Type B pancreatic cell (in vitro differentiated cells): ENCODE measurements around the gene PRR15L. TPM values are rescaled to one million over a fixed set of nuclear protein-coding genes. Genes with fewer than 3 reads are reported as not detected.

ENCODE experiments used
- DNase-seq: peaks from one replicate; pipeline ENCODE4 v3.0.0; 2021; ENCODE audit warnings: mixed read lengths; ENCODE audit not compliant: unreplicated experiment; ENCODE audit errors: extremely low spot score
- H3K27ac Mint-ChIP-seq: 2 replicates; pipeline ENCODE4 v1.8.0; 2021; ENCODE audit warnings: mild to moderate bottlenecking, mixed read lengths
- H3K27me3 Mint-ChIP-seq: 2 replicates; pipeline ENCODE4 v1.8.0; 2021; ENCODE audit warnings: mixed read lengths
- H3K36me3 Mint-ChIP-seq: 2 replicates; pipeline ENCODE4 v1.8.0; 2021; ENCODE audit warnings: mixed read lengths
- H3K4me1 Mint-ChIP-seq: one replicate; pipeline ENCODE4 v1.8.0; 2021; ENCODE audit warnings: mixed read lengths; ENCODE audit not compliant: unreplicated experiment
- H3K4me3 Mint-ChIP-seq: 2 replicates; pipeline ENCODE4 v1.8.0; 2021; ENCODE audit warnings: mild to moderate bottlenecking, mixed read lengths
- H3K9me3 Mint-ChIP-seq: 2 replicates; pipeline ENCODE4 v1.8.0; 2021; ENCODE audit warnings: mixed read lengths
- CTCF ChIP-seq: fragments of 200-600 bp; sonication (generic); conservative IDR thresholded peaks from 2 replicates; pipeline ENCODE4 v1.5.0; 2021; ENCODE audit warnings: antibody characterized with exemption, mild to moderate bottlenecking
- long read RNA-seq: library from polyadenylated mRNA; unstranded; transcript quantifications from one replicate; pipeline ENCODE4 v2.0.0, GENCODE V29; 2020
- total RNA-seq: library from RNA; stranded (reverse); gene quantifications from 2 replicates; pipeline ENCODE4 v1.2.1, GENCODE V29; 2021; ENCODE audit warnings: low replicate concordance

PRR15L gene, protein sequence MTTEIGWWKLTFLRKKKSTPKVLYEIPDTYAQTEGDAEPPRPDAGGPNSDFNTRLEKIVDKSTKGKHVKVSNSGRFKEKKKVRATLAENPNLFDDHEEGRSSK
- total RNA-seq: 20.0 and 32.5 TPM in 2 replicates
- long read RNA-seq, transcript PRR15L-201 (2 exons, 1,519 nt): major isoform, 174 of 210 reads
- long read RNA-seq, partial matches to known transcripts: 2 of 210 reads
- long read RNA-seq, other reads (novel, unspliced or antisense): 34 of 210 reads

DNA sequence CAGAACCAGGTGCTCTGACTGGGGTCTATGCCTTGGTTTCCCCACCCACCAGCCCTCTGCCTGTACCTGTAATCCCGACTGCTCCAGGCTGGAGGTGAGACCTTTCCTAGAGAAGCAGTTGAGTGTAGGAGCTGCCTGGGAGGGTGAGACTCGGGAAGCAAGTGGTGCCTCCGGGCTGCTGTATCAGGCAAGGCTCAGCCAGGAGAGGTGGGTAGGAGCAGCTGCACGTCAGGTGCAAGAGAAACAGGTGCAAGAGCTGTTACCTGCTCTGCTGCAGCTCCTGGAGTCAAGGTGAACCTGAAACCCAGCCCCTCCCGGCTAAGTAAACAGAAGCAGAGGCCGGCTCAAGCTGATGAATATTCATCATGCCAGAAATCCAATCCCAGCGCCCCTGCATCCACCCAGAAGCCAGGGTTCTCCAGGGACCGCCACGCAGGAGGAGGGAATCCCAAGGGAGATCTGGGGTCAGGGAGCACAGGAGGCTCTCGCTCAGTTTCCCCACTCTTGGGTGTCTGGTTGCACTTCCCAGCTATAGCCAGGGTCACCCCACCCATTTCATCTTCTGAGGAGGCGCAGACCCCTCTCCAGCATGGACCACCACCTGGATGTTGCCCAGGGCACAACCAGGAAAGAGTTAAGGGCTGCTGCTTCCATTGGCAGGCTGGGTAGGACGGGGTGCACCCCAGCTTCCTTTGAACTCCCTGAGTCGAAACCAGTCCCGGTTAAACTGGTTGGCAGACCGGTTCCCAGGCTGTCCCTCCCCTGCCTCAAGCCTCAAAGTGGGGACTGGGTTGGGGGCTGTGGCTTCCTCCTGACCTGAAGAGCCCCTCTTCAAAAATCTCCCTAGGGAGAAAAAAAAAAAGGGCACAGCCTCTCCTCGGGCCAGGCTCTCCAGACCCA lies at the start of gene PRR15L:
Gene PRR15L (minus strand): TSS at position 293 of the 900 bp plus-strand sequence. CDS start 4,649 bp downstream, outside the sequence.
- peak within 1 kb of the TSS; percentile 85 for H3K27ac Mint-ChIP-seq
- peaks cover 6% of the 10 kb centered on the region for H3K9me3 Mint-ChIP-seq
- no peak for TF ChIP-seq CTCF
- peak within 1 kb of the TSS; percentile 91 for H3K4me3 Mint-ChIP-seq
- peaks cover 24% of the 10 kb centered on the region for H3K4me1 Mint-ChIP-seq
- peaks cover 11% of the 10 kb centered on the region for H3K27me3 Mint-ChIP-seq
- H3K36me3 Mint-ChIP-seq: no peaks in the 10 kb centered on the region
- no peak for DNase-seq

- H3K4me3 Mint-ChIP-seq: no peak overlapping the region
- DNase-seq: no peak
- peaks cover 44% of the 10 kb centered on the region for H3K4me1 Mint-ChIP-seq
- H3K27ac Mint-ChIP-seq: no peak overlapping the region
- no peaks in the 10 kb centered on the region for H3K9me3 Mint-ChIP-seq
- no peaks in the 10 kb centered on the region for H3K36me3 Mint-ChIP-seq
- H3K27me3 Mint-ChIP-seq: peaks cover 12% of the 10 kb centered on the region
- TF ChIP-seq CTCF: no peak
Observed at GRCh38 chr17:48006936-48007709, 49.4 kb upstream of the PRR15L start.

- H3K9me3 Mint-ChIP-seq: no peaks in the 10 kb centered on the region
- no peak overlapping the region for H3K4me3 Mint-ChIP-seq
- no peak for DNase-seq
- TF ChIP-seq CTCF: no peak
- H3K27ac Mint-ChIP-seq: no peak overlapping the region
- H3K36me3 Mint-ChIP-seq: no peaks in the 10 kb centered on the region
- peaks cover 8% of the 10 kb centered on the region for H3K27me3 Mint-ChIP-seq
- peaks cover 42% of the 10 kb centered on the region for H3K4me1 Mint-ChIP-seq
Observed at GRCh38 chr17:48004983-48005382, 47.3 kb upstream of the PRR15L start.

GRCh38 chr17:48003417-48004151 lies 45.9 kb upstream of the PRR15L start:
- DNase-seq: no peak
- peak overlapping the region; percentile 60 for H3K4me3 Mint-ChIP-seq
- peaks cover 13% of the 10 kb centered on the region for H3K27me3 Mint-ChIP-seq
- peak; percentile 70 for TF ChIP-seq CTCF
- peaks cover 47% of the 10 kb centered on the region for H3K4me1 Mint-ChIP-seq
- H3K36me3 Mint-ChIP-seq: no peaks in the 10 kb centered on the region
- H3K9me3 Mint-ChIP-seq: no peaks in the 10 kb centered on the region
- peak overlapping the region; percentile 81 for H3K27ac Mint-ChIP-seq

GRCh38 chr17:48002916-48003416 lies 45.3 kb upstream of the PRR15L start:
- no peaks in the 10 kb centered on the region for H3K36me3 Mint-ChIP-seq
- H3K4me3 Mint-ChIP-seq: peak overlapping the region; percentile 60
- peaks cover 45% of the 10 kb centered on the region for H3K4me1 Mint-ChIP-seq
- no peak for TF ChIP-seq CTCF
- H3K9me3 Mint-ChIP-seq: no peaks in the 10 kb centered on the region
- DNase-seq: no peak
- peaks cover 13% of the 10 kb centered on the region for H3K27me3 Mint-ChIP-seq
- H3K27ac Mint-ChIP-seq: peak overlapping the region; percentile 81
